HG02938 (cell line): ENCODE data around the gene ASCC1.
"Not testable (repeated sequence)": the region's sequence is repeated elsewhere in the genome, so short reads cannot be mapped to it uniquely, and the experiment has no call there.

Experiments used
- ATAC-seq: cut with Tn5 transposase; IDR thresholded peaks from one replicate; pipeline ENCODE4 v1.9.1; 2021; ENCODE audit warnings: mild to moderate bottlenecking, moderate library complexity; ENCODE audit not compliant: unreplicated experiment

ASCC1 gene

GRCh38 chr10:72223743-72224101 is 7.6 kb upstream of the ASCC1 start:
- no peak for ATAC-seq

- no peak for ATAC-seq
Observed at GRCh38 chr10:72221278-72221677, 5.2 kb upstream of the ASCC1 start.

GRCh38 chr10:72220637-72221036 is 4.6 kb upstream of the ASCC1 start:
- no peak for ATAC-seq

GRCh38 chr10:72219235-72219814 is 3.2 kb upstream of the ASCC1 start:
- ATAC-seq = no peak

- ATAC-seq = no peak
Observed at GRCh38 chr10:72218726-72219125, 2.6 kb upstream of the ASCC1 start.

- no peak for ATAC-seq
Observed at GRCh38 chr10:72218325-72218724, 2.2 kb upstream of the ASCC1 start.

GRCh38 chr10:72211832-72212231 is 4.2 kb downstream of the ASCC1 start:
- ATAC-seq = not testable (repeated sequence)

- ATAC-seq = not testable (repeated sequence)
Observed at GRCh38 chr10:72211381-72211780, 4.7 kb downstream of the ASCC1 start.

- not testable (repeated sequence) for ATAC-seq
Observed at GRCh38 chr10:72208526-72208925, 7.5 kb downstream of the ASCC1 start.

- no peak for ATAC-seq
Observed at GRCh38 chr10:72206511-72207229, 9.4 kb downstream of the ASCC1 start.

- no peak for ATAC-seq
Observed at GRCh38 chr10:72204724-72205123, 11.4 kb downstream of the ASCC1 start.

- ATAC-seq = no peak
Observed at GRCh38 chr10:72204296-72204695, 11.8 kb downstream of the ASCC1 start.

GRCh38 chr10:72201293-72201692 is 14.8 kb downstream of the ASCC1 start:
- no peak for ATAC-seq

- ATAC-seq = no peak
Observed at GRCh38 chr10:72200883-72201282, 15.2 kb downstream of the ASCC1 start.

GRCh38 chr10:72194949-72195348 is 21.1 kb downstream of the ASCC1 start:
- ATAC-seq = no peak

GRCh38 chr10:72186982-72187330 is 29.1 kb downstream of the ASCC1 start:
- ATAC-seq = no peak

- ATAC-seq = no peak
Observed at GRCh38 chr10:72186258-72186981, 29.7 kb downstream of the ASCC1 start.

- no peak for ATAC-seq
Observed at GRCh38 chr10:72184156-72184555, 31.9 kb downstream of the ASCC1 start.

- ATAC-seq = no peak
Observed at GRCh38 chr10:72177454-72177853, 38.6 kb downstream of the ASCC1 start.

GRCh38 chr10:72176701-72177100 is 39.4 kb downstream of the ASCC1 start:
- no peak for ATAC-seq

- ATAC-seq = no peak
Observed at GRCh38 chr10:72175149-72175548, 40.9 kb downstream of the ASCC1 start.

GRCh38 chr10:72174297-72174662 is 41.8 kb downstream of the ASCC1 start:
- ATAC-seq = no peak
